ENCODE results near the gene VIPAS39.

The VIPAS39 gene

GRCh38 chr14:77482422-77482821, 25.0 kb upstream of the VIPAS39 start:
- H3K9me3 Mint-ChIP-seq, result no peaks in the 10 kb centered on the region
- peaks cover 6 to 11% of the 10 kb centered on the region in 2 donors for H3K4me1 Mint-ChIP-seq
- no peak overlapping the region for H3K27ac Mint-ChIP-seq
- DNase-seq (no peak), ATAC-seq (replicated peaks) (no peak)
- H3K36me3 Mint-ChIP-seq, result no peaks in the 10 kb centered on the region
- H3K27me3 Mint-ChIP-seq, result no peaks in the 10 kb centered on the region
- H3K4me3 Mint-ChIP-seq, result no peak overlapping the region

- H3K9me3 Mint-ChIP-seq, result no peaks in the 10 kb centered on the region
- H3K4me1 Mint-ChIP-seq, result peaks cover 6 to 11% of the 10 kb centered on the region in 2 donors
- H3K4me3 Mint-ChIP-seq, result no peak overlapping the region
- DNase-seq, result peak; percentile 16
- peak; percentile 97 to 99 for ATAC-seq (replicated peaks)
- no peaks in the 10 kb centered on the region for H3K27me3 Mint-ChIP-seq
- H3K36me3 Mint-ChIP-seq, result no peaks in the 10 kb centered on the region
- no peak overlapping the region for H3K27ac Mint-ChIP-seq
Measured at GRCh38 chr14:77478796-77479195, 21.4 kb upstream of the VIPAS39 start.

GRCh38 chr14:77478029-77478428, 20.6 kb upstream of the VIPAS39 start:
- DNase-seq, result no peak
- peaks cover 6 to 11% of the 10 kb centered on the region in 2 donors for H3K4me1 Mint-ChIP-seq
- no peaks in the 10 kb centered on the region for H3K36me3 Mint-ChIP-seq
- H3K27ac Mint-ChIP-seq, result no peak overlapping the region
- H3K9me3 Mint-ChIP-seq, result no peaks in the 10 kb centered on the region
- no peaks in the 10 kb centered on the region for H3K27me3 Mint-ChIP-seq
- ATAC-seq (replicated peaks), result no peak
- H3K4me3 Mint-ChIP-seq, result no peak overlapping the region

DNA sequence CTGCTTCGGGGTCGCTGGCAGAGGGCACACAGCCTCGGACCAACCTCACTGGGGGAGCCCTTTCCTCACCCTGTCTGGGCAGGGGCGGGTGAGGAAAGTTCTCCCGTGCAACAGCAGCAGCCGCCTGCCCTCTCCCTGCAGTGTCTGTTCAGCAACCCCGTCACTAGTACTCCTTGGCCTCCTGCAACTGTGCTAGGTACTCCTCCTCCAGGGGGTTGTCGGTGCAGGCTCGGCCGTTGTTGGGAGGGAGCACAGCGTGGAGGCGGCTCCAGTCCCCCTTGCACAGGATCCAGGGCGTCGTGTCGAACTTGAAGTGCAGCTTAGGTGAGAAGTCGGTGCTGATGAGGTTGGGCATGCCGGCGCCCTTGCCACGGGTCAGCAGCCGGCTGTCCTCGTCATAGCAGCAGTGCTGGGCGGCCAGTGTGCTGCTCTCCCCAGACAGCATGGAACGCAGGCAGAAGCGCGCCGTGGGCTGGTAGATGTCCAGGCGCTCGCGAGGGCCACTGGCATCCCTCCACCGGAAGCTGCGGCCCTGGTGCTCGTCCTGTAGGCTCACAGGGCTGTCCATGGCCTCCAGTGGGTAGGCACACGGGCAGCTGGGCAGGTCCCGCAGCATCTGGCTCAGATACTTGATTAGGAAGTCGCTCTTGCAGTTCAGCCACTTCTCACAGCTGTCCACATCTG, 18.2 kb upstream of the VIPAS39 start:
- Mint-ChIP-seq H3K36me3 (no peaks in the 10 kb centered on the region), H3K9me3 (no peaks in the 10 kb centered on the region), H3K27me3 (no peaks in the 10 kb centered on the region), H3K4me3 (no peak overlapping the region), H3K27ac (no peak overlapping the region), H3K4me1 (peaks cover 6 to 11% of the 10 kb centered on the region in 2 donors)
- ATAC-seq (replicated peaks) (no peak), DNase-seq (no peak)

GRCh38 chr14:77474479-77475177, 17.2 kb upstream of the VIPAS39 start:
- Mint-ChIP-seq H3K4me3 (no peak overlapping the region), H3K36me3 (no peaks in the 10 kb centered on the region), H3K9me3 (no peaks in the 10 kb centered on the region), H3K27me3 (no peaks in the 10 kb centered on the region), H3K4me1 (peaks cover 6 to 11% of the 10 kb centered on the region in 2 donors), H3K27ac (no peak overlapping the region)
- DNase-seq (no peak), ATAC-seq (replicated peaks) (no peak)

GRCh38 chr14:77473921-77474320, 16.5 kb upstream of the VIPAS39 start:
- no peak overlapping the region for H3K27ac Mint-ChIP-seq
- ATAC-seq (replicated peaks), result no peak
- peaks cover 5 to 9% of the 10 kb centered on the region in 2 donors for H3K4me1 Mint-ChIP-seq
- no peaks in the 10 kb centered on the region for H3K27me3 Mint-ChIP-seq
- peaks cover 3 to 5% of the 10 kb centered on the region in 2 donors for H3K36me3 Mint-ChIP-seq
- DNase-seq, result no peak
- H3K4me3 Mint-ChIP-seq, result no peak overlapping the region
- H3K9me3 Mint-ChIP-seq, result no peaks in the 10 kb centered on the region

- H3K27ac Mint-ChIP-seq, result peak overlapping the region; percentile 11
- no peak overlapping the region for H3K4me3 Mint-ChIP-seq
- peaks cover 17 to 23% of the 10 kb centered on the region in 2 donors for H3K36me3 Mint-ChIP-seq
- ATAC-seq (replicated peaks) (no peak), DNase-seq (no peak)
- no peaks in the 10 kb centered on the region for H3K27me3 Mint-ChIP-seq
- H3K9me3 Mint-ChIP-seq, result no peaks in the 10 kb centered on the region
- H3K4me1 Mint-ChIP-seq, result no peaks in the 10 kb centered on the region
Measured at GRCh38 chr14:77470224-77470870, 12.9 kb upstream of the VIPAS39 start.

DNA sequence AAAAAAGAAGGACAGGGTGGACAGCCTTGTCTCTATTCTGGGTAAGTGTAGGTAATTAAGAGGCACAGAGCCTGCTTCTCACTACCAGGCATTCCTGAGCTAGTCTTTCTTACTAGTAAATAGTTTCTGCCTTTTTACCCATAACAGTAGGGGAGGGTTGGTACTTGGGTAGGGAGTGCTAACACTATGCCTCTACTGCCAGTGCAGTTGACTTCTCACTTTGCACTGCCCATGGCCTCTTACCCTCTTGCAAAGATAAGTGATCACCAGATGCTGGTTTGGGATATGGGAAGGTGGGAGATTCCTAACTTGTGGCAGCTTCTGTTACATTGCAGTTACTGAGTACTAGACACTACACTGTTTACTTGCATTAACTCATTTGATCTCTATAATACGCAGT, 12.1 kb upstream of the VIPAS39 start:
- H3K27ac Mint-ChIP-seq, result no peak overlapping the region
- no peaks in the 10 kb centered on the region for H3K27me3 Mint-ChIP-seq
- no peak for DNase-seq
- no peak overlapping the region for H3K4me3 Mint-ChIP-seq
- peaks cover 22 to 31% of the 10 kb centered on the region in 2 donors for H3K36me3 Mint-ChIP-seq
- no peaks in the 10 kb centered on the region for H3K4me1 Mint-ChIP-seq
- ATAC-seq (replicated peaks), result no peak
- no peaks in the 10 kb centered on the region for H3K9me3 Mint-ChIP-seq

DNA sequence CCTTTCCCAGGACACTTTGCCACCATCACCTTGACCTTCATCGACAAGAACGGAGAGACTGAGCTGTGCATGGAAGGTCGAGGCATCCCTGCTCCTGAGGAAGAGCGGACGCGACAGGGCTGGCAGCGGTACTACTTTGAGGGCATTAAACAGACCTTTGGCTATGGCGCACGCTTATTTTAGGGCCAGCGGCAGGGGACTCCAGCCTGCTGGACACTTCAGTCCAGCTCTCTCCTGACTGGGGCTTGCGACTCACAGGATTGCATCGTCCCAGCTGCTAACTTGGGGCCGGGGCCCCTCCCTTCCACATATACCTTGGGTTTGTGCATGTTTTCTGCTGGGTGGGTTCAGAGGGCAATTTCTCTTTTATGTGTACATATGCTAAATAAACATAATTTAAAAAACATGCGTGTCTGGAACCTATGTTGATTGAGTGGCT, 11.7 kb upstream of the VIPAS39 start:
- Mint-ChIP-seq H3K27ac (no peak overlapping the region), H3K36me3 (peaks cover 22 to 32% of the 10 kb centered on the region in 2 donors), H3K27me3 (no peaks in the 10 kb centered on the region), H3K4me3 (no peak overlapping the region), H3K9me3 (no peaks in the 10 kb centered on the region), H3K4me1 (no peaks in the 10 kb centered on the region)
- no peak for ATAC-seq (replicated peaks)
- DNase-seq, result no peak

GRCh38 chr14:77467801-77468200, 10.4 kb upstream of the VIPAS39 start:
- no peaks in the 10 kb centered on the region for H3K9me3 Mint-ChIP-seq
- no peak overlapping the region for H3K4me3 Mint-ChIP-seq
- H3K4me1 Mint-ChIP-seq, result no peaks in the 10 kb centered on the region
- peaks cover 22 to 39% of the 10 kb centered on the region in 2 donors for H3K36me3 Mint-ChIP-seq
- DNase-seq, result no peak
- no peak for ATAC-seq (replicated peaks)
- H3K27ac Mint-ChIP-seq, result no peak overlapping the region
- H3K27me3 Mint-ChIP-seq, result no peaks in the 10 kb centered on the region

- H3K4me3 Mint-ChIP-seq, result peak overlapping the region; percentile 98 to 99
- H3K36me3 Mint-ChIP-seq, result peaks cover 21 to 37% of the 10 kb centered on the region in 2 donors
- no peaks in the 10 kb centered on the region for H3K9me3 Mint-ChIP-seq
- peaks cover 19 to 45% of the 10 kb centered on the region in 2 donors for H3K4me1 Mint-ChIP-seq
- ATAC-seq (replicated peaks) (no peak), DNase-seq (peak; percentile 37)
- no peaks in the 10 kb centered on the region for H3K27me3 Mint-ChIP-seq
- H3K27ac Mint-ChIP-seq, result peak overlapping the region; percentile 100
Measured at GRCh38 chr14:77459072-77459723, 1.8 kb upstream of the VIPAS39 start.

DNA sequence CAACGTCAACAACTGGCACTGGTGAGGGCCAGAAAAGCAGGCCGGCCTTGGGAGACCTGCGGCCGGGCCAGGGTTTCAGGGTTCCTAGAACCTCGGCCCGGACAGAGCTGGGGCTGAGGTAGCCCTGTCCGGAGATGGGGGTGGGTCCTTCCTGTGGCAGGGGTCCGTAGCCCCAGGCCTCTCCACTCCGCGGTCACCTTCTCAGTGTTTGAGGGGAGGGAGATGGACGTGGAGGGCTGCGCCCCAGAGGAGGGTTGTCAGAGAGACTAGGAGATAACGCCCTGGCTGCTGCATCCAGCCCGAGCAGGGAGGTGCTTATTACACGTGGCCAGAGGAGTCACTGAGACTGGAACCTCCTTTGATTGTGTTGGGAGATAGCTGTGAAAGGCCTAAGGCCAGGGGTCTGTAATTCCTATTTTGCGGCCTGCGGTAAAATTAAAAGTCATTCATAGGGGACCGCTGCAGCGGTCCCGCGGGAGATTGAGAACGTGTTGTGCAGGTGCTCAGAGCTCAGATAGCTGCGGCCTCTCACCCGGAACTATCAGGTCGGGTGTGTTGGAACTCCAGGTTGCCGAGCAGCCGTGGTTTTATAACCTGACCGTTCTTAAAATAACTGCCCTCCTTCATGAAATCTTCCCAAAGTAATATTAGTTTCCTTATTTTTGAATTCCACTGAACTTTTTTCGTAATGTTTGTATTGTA, 999 bp upstream of the VIPAS39 start:
- H3K4me3 Mint-ChIP-seq, result peak overlapping the region; percentile 98 to 99
- peaks cover 21 to 33% of the 10 kb centered on the region in 2 donors for H3K36me3 Mint-ChIP-seq
- no peaks in the 10 kb centered on the region for H3K27me3 Mint-ChIP-seq
- H3K9me3 Mint-ChIP-seq, result no peaks in the 10 kb centered on the region
- peaks cover 19 to 48% of the 10 kb centered on the region in 2 donors for H3K4me1 Mint-ChIP-seq
- H3K27ac Mint-ChIP-seq, result peak overlapping the region; percentile 100
- peak; percentile 32 to 35 for ATAC-seq (replicated peaks)
- DNase-seq, result peak; percentile 18

DNA sequence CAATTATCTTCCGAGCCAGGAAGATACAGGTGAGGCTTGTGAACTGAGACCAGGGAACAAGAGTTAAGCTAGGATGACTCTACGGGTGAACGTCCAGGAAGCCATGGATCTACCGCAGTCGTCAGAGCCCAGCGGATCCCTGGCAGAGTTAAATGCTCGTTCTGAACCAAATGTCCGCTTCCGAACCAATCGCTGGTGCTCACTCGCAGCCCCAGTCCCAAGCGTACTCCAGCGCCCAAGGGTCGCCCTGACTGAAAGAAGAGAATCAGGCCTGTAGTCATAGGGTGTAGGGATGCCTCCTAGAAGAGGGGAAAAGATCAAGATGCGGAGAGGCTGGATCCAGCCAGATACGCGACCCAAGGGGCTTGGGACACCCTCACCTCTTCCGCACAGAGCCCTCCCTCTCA, 283 bp downstream of the VIPAS39 start:
- no peak for ATAC-seq (replicated peaks)
- H3K27me3 Mint-ChIP-seq, result no peaks in the 10 kb centered on the region
- DNase-seq, result no peak
- H3K27ac Mint-ChIP-seq, result peak overlapping the region; percentile 100
- peaks cover 23 to 36% of the 10 kb centered on the region in 2 donors for H3K36me3 Mint-ChIP-seq
- no peaks in the 10 kb centered on the region for H3K9me3 Mint-ChIP-seq
- peaks cover 19 to 48% of the 10 kb centered on the region in 2 donors for H3K4me1 Mint-ChIP-seq
- peak overlapping the region; percentile 98 to 99 for H3K4me3 Mint-ChIP-seq
